ENCODE data around the gene TLDC2.
A peak's percentile ranks its signal among the peaks of the same experiment; 100 is the strongest.

TLDC2 gene

GRCh38 chr20:36860811-36861624, 14.9 kb upstream of the TLDC2 start:
- peak overlapping the region; percentile 87; the same call in 1 of the 2 replicates for H3K27ac ChIP-seq (ENCODE audit: low read depth, low read length)
- no peaks in the 10 kb centered on the region for H3K27me3 ChIP-seq (ENCODE audit: insufficient read depth, low read length)
- no peak overlapping the region for H2AFZ ChIP-seq (ENCODE audit: low read length, unreplicated experiment)
- H3K4me1 ChIP-seq (ENCODE audit: control insufficient read depth, insufficient read depth, low read length, unreplicated experiment), result peaks cover 46% of the 10 kb centered on the region
- H3K36me3 ChIP-seq (ENCODE audit: insufficient read depth, low read length), result no peaks in the 10 kb centered on the region
- peaks cover 67% of the 10 kb centered on the region for H3K79me2 ChIP-seq (ENCODE audit: control insufficient read depth, insufficient read depth, low read length, unreplicated experiment)
- peak overlapping the region; percentile 76 for H3K4me3 ChIP-seq (ENCODE audit: low read depth, low read length)

- peaks cover 40% of the 10 kb centered on the region for H3K4me1 ChIP-seq (ENCODE audit: control insufficient read depth, insufficient read depth, low read length, unreplicated experiment)
- H3K79me2 ChIP-seq (ENCODE audit: control insufficient read depth, insufficient read depth, low read length, unreplicated experiment), result peaks cover 62% of the 10 kb centered on the region
- peak overlapping the region; percentile 87 for H3K27ac ChIP-seq (ENCODE audit: low read depth, low read length)
- no peaks in the 10 kb centered on the region for H3K27me3 ChIP-seq (ENCODE audit: insufficient read depth, low read length)
- no peaks in the 10 kb centered on the region for H3K36me3 ChIP-seq (ENCODE audit: insufficient read depth, low read length)
- H3K4me3 ChIP-seq (ENCODE audit: low read depth, low read length), result peak overlapping the region; percentile 76
- no peak overlapping the region for H2AFZ ChIP-seq (ENCODE audit: low read length, unreplicated experiment)
Observed at GRCh38 chr20:36861625-36861874, 14.4 kb upstream of the TLDC2 start.

GRCh38 chr20:36861875-36862801, 13.8 kb upstream of the TLDC2 start:
- no peaks in the 10 kb centered on the region for H3K36me3 ChIP-seq (ENCODE audit: insufficient read depth, low read length)
- no peak overlapping the region for H2AFZ ChIP-seq (ENCODE audit: low read length, unreplicated experiment)
- no peaks in the 10 kb centered on the region for H3K27me3 ChIP-seq (ENCODE audit: insufficient read depth, low read length)
- peak overlapping the region; percentile 87 for H3K27ac ChIP-seq (ENCODE audit: low read depth, low read length)
- H3K79me2 ChIP-seq (ENCODE audit: control insufficient read depth, insufficient read depth, low read length, unreplicated experiment), result peaks cover 56% of the 10 kb centered on the region
- H3K4me1 ChIP-seq (ENCODE audit: control insufficient read depth, insufficient read depth, low read length, unreplicated experiment), result peaks cover 34% of the 10 kb centered on the region
- peak overlapping the region; percentile 76 for H3K4me3 ChIP-seq (ENCODE audit: low read depth, low read length)

- H3K36me3 ChIP-seq (ENCODE audit: insufficient read depth, low read length), result no peaks in the 10 kb centered on the region
- H3K79me2 ChIP-seq (ENCODE audit: control insufficient read depth, insufficient read depth, low read length, unreplicated experiment), result peaks cover 47% of the 10 kb centered on the region
- H3K4me1 ChIP-seq (ENCODE audit: control insufficient read depth, insufficient read depth, low read length, unreplicated experiment), result peaks cover 25% of the 10 kb centered on the region
- peak overlapping the region; percentile 76 for H3K4me3 ChIP-seq (ENCODE audit: low read depth, low read length)
- no peaks in the 10 kb centered on the region for H3K27me3 ChIP-seq (ENCODE audit: insufficient read depth, low read length)
- peak overlapping the region; percentile 87; the same call in 1 of the 2 replicates for H3K27ac ChIP-seq (ENCODE audit: low read depth, low read length)
- H2AFZ ChIP-seq (ENCODE audit: low read length, unreplicated experiment), result peak overlapping the region; percentile 44
Observed at GRCh38 chr20:36862857-36863668, 12.9 kb upstream of the TLDC2 start.

GRCh38 chr20:36865076-36865860, 10.7 kb upstream of the TLDC2 start:
- H3K4me1 ChIP-seq (ENCODE audit: control insufficient read depth, insufficient read depth, low read length, unreplicated experiment), result peaks cover 10% of the 10 kb centered on the region
- H3K4me3 ChIP-seq (ENCODE audit: low read depth, low read length), result no peak overlapping the region

GRCh38 chr20:36865861-36866149, 10.1 kb upstream of the TLDC2 start:
- Histone ChIP-seq H3K4me1 (ENCODE audit: control insufficient read depth, insufficient read depth, low read length, unreplicated experiment) (peaks cover 4% of the 10 kb centered on the region), H3K79me2 (ENCODE audit: control insufficient read depth, insufficient read depth, low read length, unreplicated experiment) (peaks cover 20% of the 10 kb centered on the region), H3K36me3 (ENCODE audit: insufficient read depth, low read length) (no peaks in the 10 kb centered on the region), H3K27ac (ENCODE audit: low read depth, low read length) (no peak overlapping the region), H2AFZ (ENCODE audit: low read length, unreplicated experiment) (no peak overlapping the region), H3K27me3 (ENCODE audit: insufficient read depth, low read length) (no peaks in the 10 kb centered on the region), H3K4me3 (ENCODE audit: low read depth, low read length) (no peak overlapping the region)

More at GRCh38 chr20:36865076-36865860, 10.7 kb upstream of the TLDC2 start:
- Histone ChIP-seq H2AFZ (ENCODE audit: low read length, unreplicated experiment) (no peak overlapping the region), H3K79me2 (ENCODE audit: control insufficient read depth, insufficient read depth, low read length, unreplicated experiment) (peaks cover 25% of the 10 kb centered on the region), H3K36me3 (ENCODE audit: insufficient read depth, low read length) (no peaks in the 10 kb centered on the region), H3K27ac (ENCODE audit: low read depth, low read length) (no peak overlapping the region), H3K27me3 (ENCODE audit: insufficient read depth, low read length) (no peaks in the 10 kb centered on the region)

- Histone ChIP-seq H2AFZ (ENCODE audit: low read length, unreplicated experiment) (no peak overlapping the region), H3K27me3 (ENCODE audit: insufficient read depth, low read length) (no peaks in the 10 kb centered on the region), H3K79me2 (ENCODE audit: control insufficient read depth, insufficient read depth, low read length, unreplicated experiment) (peaks cover 17% of the 10 kb centered on the region), H3K27ac (ENCODE audit: low read depth, low read length) (no peak overlapping the region), H3K36me3 (ENCODE audit: insufficient read depth, low read length) (no peaks in the 10 kb centered on the region), H3K4me3 (ENCODE audit: low read depth, low read length) (no peak overlapping the region), H3K4me1 (ENCODE audit: control insufficient read depth, insufficient read depth, low read length, unreplicated experiment) (peaks cover under 1% of the 10 kb centered on the region)
Observed at GRCh38 chr20:36866164-36866563, 9.8 kb upstream of the TLDC2 start.

- Histone ChIP-seq H3K4me1 (ENCODE audit: control insufficient read depth, insufficient read depth, low read length, unreplicated experiment) (no peaks in the 10 kb centered on the region), H3K4me3 (ENCODE audit: low read depth, low read length) (no peak overlapping the region), H3K79me2 (ENCODE audit: control insufficient read depth, insufficient read depth, low read length, unreplicated experiment) (peaks cover 9% of the 10 kb centered on the region), H3K27me3 (ENCODE audit: insufficient read depth, low read length) (no peaks in the 10 kb centered on the region), H2AFZ (ENCODE audit: low read length, unreplicated experiment) (no peak overlapping the region), H3K36me3 (ENCODE audit: insufficient read depth, low read length) (no peaks in the 10 kb centered on the region), H3K27ac (ENCODE audit: low read depth, low read length) (no peak overlapping the region)
Observed at GRCh38 chr20:36866681-36867495, 9.1 kb upstream of the TLDC2 start.

- H3K4me1 ChIP-seq (ENCODE audit: control insufficient read depth, insufficient read depth, low read length, unreplicated experiment), result no peaks in the 10 kb centered on the region
- no peaks in the 10 kb centered on the region for H3K36me3 ChIP-seq (ENCODE audit: insufficient read depth, low read length)
- H3K27ac ChIP-seq (ENCODE audit: low read depth, low read length), result no peak overlapping the region
- no peak overlapping the region for H2AFZ ChIP-seq (ENCODE audit: low read length, unreplicated experiment)
- no peaks in the 10 kb centered on the region for H3K79me2 ChIP-seq (ENCODE audit: control insufficient read depth, insufficient read depth, low read length, unreplicated experiment)
- no peaks in the 10 kb centered on the region for H3K27me3 ChIP-seq (ENCODE audit: insufficient read depth, low read length)
- no peak overlapping the region for H3K4me3 ChIP-seq (ENCODE audit: low read depth, low read length)
Observed at GRCh38 chr20:36871640-36872570, 4.0 kb upstream of the TLDC2 start.

Data from ACC112 (cell line).